Naive thymus-derived CD4-positive, alpha-beta T cell (primary cell): ENCODE measurements around the gene ELAC1. TPM values are rescaled to one million over a fixed set of nuclear protein-coding genes. Genes with fewer than 3 reads are reported as not detected.

Experiments
- ATAC-seq: fragments of 150-1000 bp; cut with Tn5 transposase; 2 replicates; pipeline ENCODE4 v1.10.0; 2021; ENCODE audit warnings: mild to moderate bottlenecking, moderate library complexity
- CTCF ChIA-PET: fragments of 350-600 bp; sonication (Branson Sonifier 250); formaldehyde crosslinking; loops from one replicate; lab custom pipeline; 2021; ENCODE audit warnings: antibody characterized with exemption; lab: Charles Lee
- POLR2A ChIA-PET: fragments of 350-600 bp; sonication (Branson Sonifier 250); formaldehyde crosslinking; loops from one replicate; lab custom pipeline; 2021; ENCODE audit warnings: antibody characterized with exemption, inconsistent platforms; lab: Charles Lee
- DNase-seq, 9 donors: peaks; one replicate each; pipeline versions ENCODE4 v3.0.0 to v3.0.0-alpha.2; 2020 to 2022; ENCODE audit warnings: mixed read lengths in 1 of 9
- H3K27ac ChIP-seq: one replicate; pipeline ENCODE4 v1.7.0; 2013; ENCODE audit warnings: mild to moderate bottlenecking, low read depth, low read length, moderate library complexity
- H3K27me3 ChIP-seq, 2 donors: one replicate each; pipeline ENCODE4 v1.7.0; 2013; ENCODE audit warnings: low read length in 2 of 2, mild to moderate bottlenecking in 2 of 2, moderate library complexity in 2 of 2; ENCODE audit not compliant: control insufficient read depth in 2 of 2, insufficient read depth in 2 of 2
- H3K36me3 ChIP-seq, 3 experiments: 1 replicate in 2 of 3; 2 replicates in 1 of 3; pipeline ENCODE4 v1.7.0; 2013; ENCODE audit warnings: low read length in 3 of 3, mild to moderate bottlenecking in 3 of 3, moderate library complexity in 1 of 3; ENCODE audit not compliant: insufficient read depth in 3 of 3, control insufficient read depth in 2 of 3
- H3K4me1 ChIP-seq, 2 donors: one replicate each; pipeline ENCODE4 v1.7.0; 2013; ENCODE audit warnings: low read length in 2 of 2, mild to moderate bottlenecking in 2 of 2, moderate library complexity in 1 of 2; ENCODE audit not compliant: control insufficient read depth in 2 of 2, insufficient read depth in 2 of 2
- H3K4me3 ChIP-seq: 2 replicates; pipeline ENCODE4 v1.7.0; 2013; ENCODE audit warnings: mild to moderate bottlenecking, low read length
- H3K9me3 ChIP-seq, 3 experiments: 1 replicate in 2 of 3; 2 replicates in 1 of 3; pipeline ENCODE4 v1.7.0; 2013; ENCODE audit warnings: low read length in 3 of 3; ENCODE audit not compliant: control insufficient read depth in 2 of 3
- H3K27ac Mint-ChIP-seq, 9 donors: one replicate each; pipeline ENCODE4 v1.8.0; 2020 to 2022; ENCODE audit warnings: mixed read lengths in 9 of 9, mild to moderate bottlenecking in 8 of 9, moderate library complexity in 5 of 9, inconsistent platforms in 2 of 9
- H3K27me3 Mint-ChIP-seq, 5 donors: one replicate each; pipeline ENCODE4 v1.8.0; 2021 to 2022; ENCODE audit warnings: mixed read lengths in 5 of 5, mild to moderate bottlenecking in 1 of 5
- H3K36me3 Mint-ChIP-seq, 5 donors: one replicate each; pipeline ENCODE4 v1.8.0; 2020 to 2022; ENCODE audit warnings: mixed read lengths in 5 of 5, mild to moderate bottlenecking in 3 of 5, inconsistent platforms in 1 of 5
- H3K4me1 Mint-ChIP-seq, 7 donors: one replicate each; pipeline ENCODE4 v1.8.0; 2020 to 2022; ENCODE audit warnings: mixed read lengths in 7 of 7, mild to moderate bottlenecking in 3 of 7, inconsistent platforms in 1 of 7
- H3K4me3 Mint-ChIP-seq, 10 donors: one replicate each; pipeline ENCODE4 v1.8.0; 2020 to 2022; ENCODE audit warnings: mild to moderate bottlenecking in 10 of 10, mixed read lengths in 10 of 10, moderate library complexity in 6 of 10, inconsistent platforms in 2 of 10
- H3K9me3 Mint-ChIP-seq, 11 donors: one replicate each; pipeline ENCODE4 v1.8.0; 2020 to 2022; ENCODE audit warnings: mixed read lengths in 11 of 11, mild to moderate bottlenecking in 4 of 11, inconsistent platforms in 1 of 11, moderate library complexity in 1 of 11
- intact Hi-C, 2 donors: fragments of 100-400 bp; cut with micrococcal nuclease; formaldehyde crosslinking; loops; one replicate each; pipeline ENCODE4 v1.15.1; 2023
- polyA plus RNA-seq, 2 donors: library from polyadenylated mRNA; unstranded; fragments of 300-500 nt; fragmentation: Illumina TruSeq; gene quantifications; one replicate each; pipeline ENCODE4 v1.2.3, GENCODE V29; 2021
- total RNA-seq, 6 experiments: library from RNA in 5 of 6; stranded (reverse) in 5 of 6; gene quantifications; 1 replicate in 5 of 6; 2 replicates in 1 of 6; pipeline ENCODE4 v1.2.3 and lab custom pipeline; 2021 to 2026

Gene ELAC1, protein sequence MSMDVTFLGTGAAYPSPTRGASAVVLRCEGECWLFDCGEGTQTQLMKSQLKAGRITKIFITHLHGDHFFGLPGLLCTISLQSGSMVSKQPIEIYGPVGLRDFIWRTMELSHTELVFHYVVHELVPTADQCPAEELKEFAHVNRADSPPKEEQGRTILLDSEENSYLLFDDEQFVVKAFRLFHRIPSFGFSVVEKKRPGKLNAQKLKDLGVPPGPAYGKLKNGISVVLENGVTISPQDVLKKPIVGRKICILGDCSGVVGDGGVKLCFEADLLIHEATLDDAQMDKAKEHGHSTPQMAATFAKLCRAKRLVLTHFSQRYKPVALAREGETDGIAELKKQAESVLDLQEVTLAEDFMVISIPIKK
- total RNA-seq (10 to 100 TPM in 2 of 5 experiments, 1 to 10 TPM in 3; 4.3 to 11.2 (median 6.3) TPM), polyA plus RNA-seq (10 to 100 TPM; 18.1 to 19.2 TPM), total RNA-seq (lab: John Stamatoyannopoulos, UW) (2.4 reads per million, percentile 12 among the genes with 10 or more reads in this experiment)

GRCh38 chr18:50967714-50968661, at the start of gene ELAC1:
TSS of gene ELAC1 (plus strand) at chr18:50968040. CDS start at chr18:50974405, 6,365 bp downstream.
- H3K4me1 Mint-ChIP-seq: peaks cover 15 to 35% (median 29%) of the 10 kb centered on the region in 7 donors
- Histone ChIP-seq H3K4me3 (peak within 1 kb of the TSS; percentile 80), H3K4me1 (peaks cover 8 to 13% of the 10 kb centered on the region in 2 donors), H3K36me3 (no peaks in the 10 kb centered on the region), H3K27me3 (no peaks in the 10 kb centered on the region), H3K9me3 (peaks cover 0 to 5% (median 0%) of the 10 kb centered on the region in 3 experiments), H3K27ac (peak within 1 kb of the TSS; percentile 90)
- intact Hi-C loops: loop anchor here (1.0 to 10.0 kb wide), 8 partner anchors 62 to 683 kb away; partner anchors contain the start of genes MEX3C (in 2 of the 2), MRO (in 2 of the 2), SMAD4 (in 2 of the 2) and CXXC1 (in 1 of the 2)
- peak within 1 kb of the TSS; percentile 77 to 95 (median 92) for H3K27ac Mint-ChIP-seq
- ChIA-PET POLR2A (interaction anchor here (0.6 to 6.2 kb wide), 14 partner anchors 9 to 229 kb away, joined by 3 to 109 read pairs (median 4); partner anchors contain the start of genes ME2 and SMAD4), CTCF (interaction anchor here (0.6 to 1.7 kb wide), 2 partner anchors 89 to 699 kb away, joined by 3 to 4 read pairs; partner anchors contain the start of gene ME2)
- peaks cover 3 to 18% (median 12%) of the 10 kb centered on the region in 11 donors for H3K9me3 Mint-ChIP-seq
- peak within 1 kb of the TSS; percentile 86 to 98 (median 94) for H3K4me3 Mint-ChIP-seq
- H3K27me3 Mint-ChIP-seq: no peaks in the 10 kb centered on the region
- DNase-seq: peak; percentile 48 to 75 (median 65)
- ATAC-seq: peak; percentile 93
- peaks cover 0 to 10% (median 6%) of the 10 kb centered on the region in 5 donors for H3K36me3 Mint-ChIP-seq

GRCh38 chr18:50918153-50918552, 49.7 kb upstream of the ELAC1 start:
- no peak for ATAC-seq
- intact Hi-C loops: loop anchor here in 1 of 2 donors (5.0 kb wide), 2 partner anchors 96 to 134 kb away; partner anchors contain the start of gene MRO
- ChIA-PET CTCF (no interaction called here), POLR2A (no interaction called here)
- DNase-seq: no peak
- Mint-ChIP-seq H3K36me3 (peaks cover 24 to 76% (median 57%) of the 10 kb centered on the region in 5 donors), H3K4me1 (peaks cover 1 to 11% (median 5%) of the 10 kb centered on the region in 7 donors), H3K27me3 (no peaks in the 10 kb centered on the region), H3K4me3 (no peak overlapping the region), H3K27ac (peak overlapping the region in 3 of 9 donors; percentile 25 to 74 (median 42)), H3K9me3 (no peaks in the 10 kb centered on the region)
- no peak overlapping the region for H3K4me3 ChIP-seq
- H3K27me3 ChIP-seq: no peaks in the 10 kb centered on the region
- peaks cover 0 to 29% (median 6%) of the 10 kb centered on the region in 3 experiments for H3K36me3 ChIP-seq
- no peak overlapping the region for H3K27ac ChIP-seq
- no peaks in the 10 kb centered on the region for H3K4me1 ChIP-seq
- H3K9me3 ChIP-seq: no peaks in the 10 kb centered on the region

- Histone ChIP-seq H3K4me3 (no peak overlapping the region), H3K27me3 (no peaks in the 10 kb centered on the region), H3K36me3 (peaks cover 4 to 57% (median 28%) of the 10 kb centered on the region in 3 experiments), H3K27ac (no peak overlapping the region), H3K9me3 (no peaks in the 10 kb centered on the region), H3K4me1 (no peaks in the 10 kb centered on the region)
- DNase-seq: no peak
- no peaks in the 10 kb centered on the region for H3K27me3 Mint-ChIP-seq
- intact Hi-C loops: no loop called here
- POLR2A ChIA-PET: no interaction called here
- peaks cover 0 to 10% (median 3%) of the 10 kb centered on the region in 11 donors for H3K9me3 Mint-ChIP-seq
- CTCF ChIA-PET: interaction anchor here (0.6 kb wide), 1 partner anchor 111 kb away, joined by 3 read pairs; no protein-coding TSS in a partner anchor
- H3K36me3 Mint-ChIP-seq: peaks cover 25 to 80% (median 59%) of the 10 kb centered on the region in 5 donors
- ATAC-seq: no peak
- H3K4me3 Mint-ChIP-seq: no peak overlapping the region
- H3K4me1 Mint-ChIP-seq: peaks cover 0 to 3% (median 0%) of the 10 kb centered on the region in 7 donors
- no peak overlapping the region for H3K27ac Mint-ChIP-seq
Observed at GRCh38 chr18:50924372-50924771, 43.5 kb upstream of the ELAC1 start.

GRCh38 chr18:50926521-50926920, 41.3 kb upstream of the ELAC1 start:
- Histone ChIP-seq H3K9me3 (no peaks in the 10 kb centered on the region), H3K27ac (no peak overlapping the region), H3K4me1 (no peaks in the 10 kb centered on the region), H3K27me3 (no peaks in the 10 kb centered on the region), H3K4me3 (no peak overlapping the region), H3K36me3 (peaks cover 4 to 56% (median 22%) of the 10 kb centered on the region in 3 experiments)
- Mint-ChIP-seq H3K9me3 (peaks cover 0 to 10% (median 3%) of the 10 kb centered on the region in 11 donors), H3K4me1 (peaks cover 0 to 3% (median 0%) of the 10 kb centered on the region in 7 donors), H3K27ac (no peak overlapping the region), H3K27me3 (no peaks in the 10 kb centered on the region), H3K4me3 (no peak overlapping the region), H3K36me3 (peaks cover 19 to 63% (median 49%) of the 10 kb centered on the region in 5 donors)
- ATAC-seq: no peak
- DNase-seq: no peak
- ChIA-PET POLR2A (no interaction called here), CTCF (no interaction called here)
- intact Hi-C loops: no loop called here

DNA sequence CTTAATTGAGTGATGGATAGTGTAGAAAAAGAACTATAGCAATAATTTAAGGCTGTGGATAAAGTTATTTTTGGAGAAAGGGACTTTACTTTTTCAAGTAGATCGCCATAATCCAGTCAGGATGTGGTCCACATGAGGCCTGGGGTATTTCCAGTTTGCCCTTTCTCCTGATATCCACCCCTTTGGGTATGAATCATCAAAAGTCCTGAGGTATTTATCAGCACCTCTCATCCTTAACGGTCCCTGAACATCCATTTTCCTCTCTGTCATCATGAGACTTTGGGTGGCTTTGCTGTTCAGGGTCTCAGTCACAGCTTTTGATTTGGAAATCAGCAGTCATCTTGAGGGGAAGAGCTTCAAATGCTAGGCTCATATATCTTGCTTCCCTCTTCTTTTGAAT, 39.3 kb upstream of the ELAC1 start:
- Mint-ChIP-seq H3K27me3 (no peaks in the 10 kb centered on the region), H3K36me3 (peaks cover 10 to 49% (median 37%) of the 10 kb centered on the region in 5 donors), H3K9me3 (peaks cover 0 to 10% (median 3%) of the 10 kb centered on the region in 11 donors), H3K4me3 (no peak overlapping the region), H3K4me1 (peaks cover 0 to 3% (median 0%) of the 10 kb centered on the region in 7 donors), H3K27ac (peak overlapping the region in 1 of 9 donors; percentile 46)
- H3K9me3 ChIP-seq: no peaks in the 10 kb centered on the region
- no peaks in the 10 kb centered on the region for H3K27me3 ChIP-seq
- no peaks in the 10 kb centered on the region for H3K4me1 ChIP-seq
- DNase-seq: no peak
- CTCF ChIA-PET: no interaction called here
- H3K36me3 ChIP-seq: peaks cover 4 to 46% (median 22%) of the 10 kb centered on the region in 3 experiments
- H3K27ac ChIP-seq: no peak overlapping the region
- intact Hi-C loops: no loop called here
- no peak for ATAC-seq
- POLR2A ChIA-PET: no interaction called here
- H3K4me3 ChIP-seq: no peak overlapping the region

- no peaks in the 10 kb centered on the region for H3K4me1 ChIP-seq
- Mint-ChIP-seq H3K36me3 (peaks cover 0 to 19% (median 6%) of the 10 kb centered on the region in 5 donors), H3K27me3 (no peaks in the 10 kb centered on the region), H3K9me3 (no peaks in the 10 kb centered on the region), H3K27ac (no peak overlapping the region), H3K4me3 (no peak overlapping the region), H3K4me1 (peaks cover 0 to 7% (median 2%) of the 10 kb centered on the region in 7 donors)
- intact Hi-C loops: no loop called here
- no peak overlapping the region for H3K27ac ChIP-seq
- H3K36me3 ChIP-seq: peaks cover 0 to 16% (median 3%) of the 10 kb centered on the region in 3 experiments
- H3K4me3 ChIP-seq: no peak overlapping the region
- H3K27me3 ChIP-seq: no peaks in the 10 kb centered on the region
- no peak for ATAC-seq
- no peak for DNase-seq
- POLR2A ChIA-PET: no interaction called here
- CTCF ChIA-PET: interaction anchor here (1.1 kb wide), 1 partner anchor 113 kb away, joined by 3 read pairs; no protein-coding TSS in a partner anchor
- H3K9me3 ChIP-seq: no peaks in the 10 kb centered on the region
Observed at GRCh38 chr18:50933684-50934083, 34.2 kb upstream of the ELAC1 start.
